NB4 (cell line): Measurements from ENCODE around the gene ATG2B.

Experiments used
- DNase-seq: peaks from one replicate; pipeline ENCODE4 v3.0.0; 2010; ENCODE audit warnings: low read depth
- H3K4me3 ChIP-seq: one replicate; pipeline ENCODE4 v1.5.1; 2011; ENCODE audit warnings: mild to moderate bottlenecking, low read depth, low read length, moderate library complexity
- CTCF ChIP-seq: IDR thresholded peaks from one replicate; pipeline ENCODE4 v1.5.1; 2012; ENCODE audit warnings: low read depth, low read length
- MAX ChIP-seq: IDR thresholded peaks from 2 replicates; pipeline ENCODE4 v1.6.1; 2011; ENCODE audit warnings: low read depth, low read length
- MYC ChIP-seq: IDR thresholded peaks from 2 replicates; pipeline ENCODE4 v1.6.1; 2011; ENCODE audit warnings: low read depth, low read length
- POLR2A ChIP-seq: IDR thresholded peaks from 2 replicates; pipeline ENCODE4 v1.6.1; 2011; ENCODE audit warnings: mild to moderate bottlenecking; ENCODE audit not compliant: insufficient read length; ENCODE audit errors: extremely low read depth

Gene ATG2B

GRCh38 chr14:96384053-96384452 is 20.9 kb upstream of the ATG2B start:
- DNase-seq = no peak
- TF ChIP-seq MYC (no peak), MAX (no peak), CTCF (no peak), POLR2A (no peak)
- no peak overlapping the region for H3K4me3 ChIP-seq

GRCh38 chr14:96383445-96383844 is 20.3 kb upstream of the ATG2B start:
- TF ChIP-seq MYC (no peak), MAX (no peak), CTCF (no peak), POLR2A (no peak)
- no peak for DNase-seq
- no peak overlapping the region for H3K4me3 ChIP-seq

GRCh38 chr14:96380735-96381134 is 17.6 kb upstream of the ATG2B start:
- no peak for DNase-seq
- no peak overlapping the region for H3K4me3 ChIP-seq
- TF ChIP-seq POLR2A = no peak
- TF ChIP-seq CTCF = no peak
- no peak for TF ChIP-seq MYC
- no peak for TF ChIP-seq MAX

- no peak for DNase-seq
- no peak for TF ChIP-seq MYC
- no peak for TF ChIP-seq CTCF
- H3K4me3 ChIP-seq = no peak overlapping the region
Measured at GRCh38 chr14:96376093-96376492, 13.0 kb upstream of the ATG2B start.

- no peak for DNase-seq
- no peak overlapping the region for H3K4me3 ChIP-seq
- TF ChIP-seq MAX (no peak), POLR2A (no peak), CTCF (no peak), MYC (no peak)
Measured at GRCh38 chr14:96373538-96373937, 10.4 kb upstream of the ATG2B start.

GRCh38 chr14:96370528-96370927 is 7.4 kb upstream of the ATG2B start:
- TF ChIP-seq CTCF = no peak
- no peak for TF ChIP-seq MAX
- DNase-seq = no peak

More at GRCh38 chr14:96370528-96370927, 7.4 kb upstream of the ATG2B start:
- H3K4me3 ChIP-seq = no peak overlapping the region
